HEK293 (cell line): ENCODE measurements around the gene NHS.

Experiments used
- BCL11A ChIP-seq: fragments of 450-650 bp; formaldehyde crosslinking; IDR thresholded peaks from 2 replicates; pipeline ENCODE4 v1.5.1; 2016; ENCODE audit warnings: low read depth, missing biosample characterization, missing genetic modification characterization
- CTCF ChIP-seq: fragments of 450-650 bp; formaldehyde crosslinking; IDR thresholded peaks from 2 replicates; pipeline ENCODE4 v1.5.1; 2016; ENCODE audit warnings: missing biosample characterization, missing genetic modification characterization
- HOXA7 ChIP-seq: sonication (generic); formaldehyde crosslinking; IDR thresholded peaks from 2 replicates; pipeline ENCODE4 v1.8.1; 2022; ENCODE audit warnings: missing genetic modification reagents, borderline replicate concordance
- KLF9 ChIP-seq: fragments of 450-650 bp; formaldehyde crosslinking; IDR thresholded peaks from 2 replicates; pipeline ENCODE4 v1.5.1; 2016; ENCODE audit warnings: missing biosample characterization, missing genetic modification characterization, low read depth
- SP2 ChIP-seq: fragments of 450-650 bp; formaldehyde crosslinking; IDR thresholded peaks from 2 replicates; pipeline ENCODE4 v1.5.1; 2016; ENCODE audit warnings: missing biosample characterization, missing genetic modification characterization
- ZNF146 ChIP-seq: fragments of 450-650 bp; formaldehyde crosslinking; IDR thresholded peaks from 2 replicates; pipeline ENCODE4 v1.5.1; 2016; ENCODE audit warnings: missing biosample characterization, missing genetic modification characterization
- ZNF274 ChIP-seq, 2 experiments: fragments of 200-500 bp in 1 of 2; fragments of 450-650 bp in 1 of 2; sonication (Bioruptor generic) in 1 of 2; formaldehyde crosslinking in 1 of 2; IDR thresholded peaks; 2 replicates each; pipeline versions ENCODE4 v1.5.1 to v1.6.1; 2014 to 2016; ENCODE audit warnings: borderline replicate concordance in 1 of 2, inconsistent platforms in 1 of 2, low read length in 1 of 2, missing biosample characterization in 1 of 2, missing genetic modification characterization in 1 of 2
- ZNF302 ChIP-seq: fragments of 450-650 bp; formaldehyde crosslinking; IDR thresholded peaks from 2 replicates; pipeline ENCODE4 v1.5.1; 2016; ENCODE audit warnings: missing biosample characterization, missing genetic modification characterization, low read depth
- ZNF391 ChIP-seq: fragments of 450-650 bp; formaldehyde crosslinking; IDR thresholded peaks from 2 replicates; pipeline ENCODE4 v1.5.1; 2016; ENCODE audit warnings: low read depth, missing biosample characterization, missing genetic modification characterization, borderline replicate concordance
- ZNF561 ChIP-seq: fragments of 450-650 bp; IDR thresholded peaks from 2 replicates; pipeline ENCODE4 v1.5.1; 2018; ENCODE audit warnings: missing biosample characterization, missing genetic modification characterization, borderline replicate concordance
- ZNF610 ChIP-seq: fragments of 450-650 bp; formaldehyde crosslinking; IDR thresholded peaks from 2 replicates; pipeline ENCODE4 v1.5.1; 2016; ENCODE audit warnings: missing biosample characterization, missing genetic modification characterization, borderline replicate concordance
- ZNF692 ChIP-seq: fragments of 450-650 bp; formaldehyde crosslinking; IDR thresholded peaks from 2 replicates; pipeline ENCODE4 v1.5.1; 2016; ENCODE audit warnings: missing biosample characterization, missing genetic modification characterization
- ZNF791 ChIP-seq: fragments of 450-650 bp; formaldehyde crosslinking; IDR thresholded peaks from 2 replicates; pipeline ENCODE4 v1.5.1; 2016; ENCODE audit warnings: missing biosample characterization, missing genetic modification characterization
- ZSCAN18 ChIP-seq: fragments of 450-650 bp; formaldehyde crosslinking; IDR thresholded peaks from 2 replicates; pipeline ENCODE4 v1.5.1; 2016; ENCODE audit warnings: missing biosample characterization, missing genetic modification characterization

- TF ChIP-seq ZNF146 (tag by site-specific recombination): no peak
- TF ChIP-seq ZNF302 (tag by site-specific recombination): no peak
- TF ChIP-seq ZSCAN18 (tag by site-specific recombination): no peak
- TF ChIP-seq ZNF391: no peak
- no peak for TF ChIP-seq ZNF561 (tag by site-specific recombination)
- TF ChIP-seq ZNF274 (IDR thresholded peaks at IDR 0.05; ENCODE audit: low read length): no peak
- no peak for TF ChIP-seq ZNF274 (tag by site-specific recombination; IDR thresholded peaks at IDR 0.05; ENCODE audit: borderline replicate concordance)
- TF ChIP-seq ZNF692: no peak
- no peak for TF ChIP-seq CTCF
- no peak for TF ChIP-seq HOXA7 (CRISPR knock-in tag)
- TF ChIP-seq SP2 (tag by site-specific recombination): no peak
- TF ChIP-seq ZNF791 (tag by site-specific recombination): no peak
- TF ChIP-seq ZNF610: no peak
- no peak for TF ChIP-seq KLF9
- no peak for TF ChIP-seq BCL11A (tag by site-specific recombination)
Measured at GRCh38 chrX:17472424-17472823, 97.4 kb downstream of the NHS start.
